HEK293 (cell line): Measurements from ENCODE around the gene CBLIF.
A peak's percentile ranks its signal among the peaks of the same experiment; 100 is the strongest.

Experiments
- CTCF ChIA-PET: fragments of 350-600 bp; formaldehyde crosslinking; extraction: SDS; loops from one replicate; lab custom pipeline; 2021; ENCODE audit warnings: antibody characterized with exemption; lab: Yijun Ruan, JAX
- POLR2A ChIA-PET: fragments of 300-600 bp; formaldehyde crosslinking; extraction: SDS; loops from one replicate; lab custom pipeline; 2020; ENCODE audit warnings: antibody characterized with exemption, inconsistent platforms; lab: Yijun Ruan, JAX
- H3K27ac ChIP-seq: fragments of 200-500 bp; sonication (Bioruptor generic); 2 replicates; pipeline ENCODE4 v1.5.1; 2014; ENCODE audit warnings: low read depth, low read length, control low read depth, inconsistent platforms; ENCODE audit errors: extremely low read depth
- H3K36me3 ChIP-seq, 2 experiments: fragments of 200-500 bp in 1 of 2; sonication (Bioruptor generic) in 1 of 2; 1 replicate in 1 of 2; 2 replicates in 1 of 2; pipeline ENCODE4 v1.5.1; 2014 to 2017; ENCODE audit warnings: inconsistent platforms in 2 of 2, low read length in 2 of 2; ENCODE audit not compliant: control insufficient read depth in 2 of 2, insufficient read depth in 1 of 2
- H3K4me1 ChIP-seq: fragments of 200-500 bp; sonication (Bioruptor generic); 2 replicates; pipeline ENCODE4 v1.5.1; 2014; ENCODE audit warnings: mild to moderate bottlenecking, low read length, inconsistent platforms; ENCODE audit not compliant: control insufficient read depth, insufficient read depth
- H3K4me3 ChIP-seq: 2 replicates; pipeline ENCODE4 v1.5.1; 2011; ENCODE audit warnings: low read depth, mild to moderate bottlenecking, control low read depth, low read length, moderate library complexity
- H3K9me3 ChIP-seq: fragments of 200-500 bp; sonication (Bioruptor generic); 2 replicates; pipeline ENCODE4 v1.5.1; 2014; ENCODE audit warnings: low read depth, low read length, inconsistent platforms; ENCODE audit not compliant: control insufficient read depth, insufficient read depth
- EGR2 ChIP-seq: fragments of 450-650 bp; formaldehyde crosslinking; IDR thresholded peaks from 2 replicates; pipeline ENCODE4 v1.5.1; 2016; ENCODE audit warnings: low read depth, missing biosample characterization, missing genetic modification characterization
- MEIS1 ChIP-seq: sonication (generic); formaldehyde crosslinking; IDR thresholded peaks from 2 replicates; pipeline ENCODE4 v1.8.1; 2022; ENCODE audit warnings: missing genetic modification reagents, mild to moderate bottlenecking, borderline replicate concordance
- PBX3 ChIP-seq: sonication (generic); formaldehyde crosslinking; IDR thresholded peaks from 2 replicates; pipeline ENCODE4 v1.8.1; 2022; ENCODE audit warnings: mild to moderate bottlenecking, moderate library complexity, missing genetic modification reagents
- SP2 ChIP-seq: fragments of 450-650 bp; formaldehyde crosslinking; IDR thresholded peaks from 2 replicates; pipeline ENCODE4 v1.5.1; 2016; ENCODE audit warnings: missing biosample characterization, missing genetic modification characterization
- ZBTB1 ChIP-seq: fragments of 450-650 bp; formaldehyde crosslinking; IDR thresholded peaks from 2 replicates; pipeline ENCODE4 v1.5.1; 2016; ENCODE audit warnings: missing biosample characterization, missing genetic modification characterization
- ZFHX2 ChIP-seq: fragments of 450-650 bp; formaldehyde crosslinking; conservative IDR thresholded peaks from 2 replicates; pipeline ENCODE4 v1.5.1; 2016; ENCODE audit warnings: missing biosample characterization, missing genetic modification characterization
- ZNF10 ChIP-seq: fragments of 450-650 bp; formaldehyde crosslinking; IDR thresholded peaks from 2 replicates; pipeline ENCODE4 v1.5.1; 2017; ENCODE audit warnings: missing biosample characterization, missing genetic modification characterization
- ZNF426 ChIP-seq: fragments of 450-650 bp; formaldehyde crosslinking; IDR thresholded peaks from 2 replicates; pipeline ENCODE4 v1.5.1; 2017; ENCODE audit warnings: missing biosample characterization, missing genetic modification characterization, mild to moderate bottlenecking, inconsistent platforms, moderate library complexity
- ZNF792 ChIP-seq: fragments of 450-650 bp; formaldehyde crosslinking; IDR thresholded peaks from 2 replicates; pipeline ENCODE4 v1.5.1; 2016; ENCODE audit warnings: missing biosample characterization, missing genetic modification characterization
- ZXDB ChIP-seq: fragments of 450-650 bp; formaldehyde crosslinking; IDR thresholded peaks from 2 replicates; pipeline ENCODE4 v1.5.1; 2016; ENCODE audit warnings: missing biosample characterization, missing genetic modification characterization
- TF ChIP-seq, protein P1 (sequence below): fragments of 450-650 bp; formaldehyde crosslinking; conservative IDR thresholded peaks from 2 replicates; pipeline ENCODE4 v1.5.1; 2016; ENCODE audit warnings: low read depth, missing biosample characterization, missing genetic modification characterization
- TF ChIP-seq, protein P2 (sequence below): fragments of 450-650 bp; formaldehyde crosslinking; conservative IDR thresholded peaks from 2 replicates; pipeline ENCODE4 v1.5.1; 2016; ENCODE audit warnings: low read depth, missing biosample characterization, missing genetic modification characterization
- TF ChIP-seq, protein P3 (sequence below): fragments of 450-650 bp; formaldehyde crosslinking; IDR thresholded peaks from 2 replicates; pipeline ENCODE4 v1.5.1; 2016; ENCODE audit warnings: missing biosample characterization, missing genetic modification characterization

Gene CBLIF

DNA sequence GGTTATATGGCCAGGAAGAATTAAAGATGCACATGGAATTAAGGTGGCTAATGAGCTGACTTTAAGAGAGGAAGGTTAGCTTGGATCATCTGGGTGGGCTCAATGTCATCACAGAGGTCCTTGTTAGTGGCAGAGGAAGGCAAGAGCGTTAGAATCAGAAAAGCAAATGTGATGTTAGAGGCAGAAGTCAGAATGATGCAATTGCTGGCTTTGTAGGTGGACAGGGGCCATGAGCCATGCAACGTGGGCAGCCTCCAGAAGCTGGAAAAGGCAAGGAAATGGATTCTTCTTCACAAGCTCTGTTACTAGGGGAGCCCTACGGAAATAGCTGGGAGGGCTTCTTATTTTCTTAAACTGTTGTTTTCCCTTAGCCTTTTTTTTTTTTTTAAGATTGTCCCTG lies 2.3 kb upstream of the CBLIF start:
- Histone ChIP-seq H3K36me3 (no peaks in the 10 kb centered on the region), H3K4me1 (no peaks in the 10 kb centered on the region), H3K9me3 (no peaks in the 10 kb centered on the region), H3K27ac (no peak overlapping the region), H3K4me3 (no peak overlapping the region)
- POLR2A ChIA-PET = no interaction called here
- CTCF ChIA-PET = no interaction called here
- TF ChIP-seq ZNF792 (tag by site-specific recombination) (no peak), ZXDB (no peak), EGR2 (0 out of 2 replicates have a peak, but pooled peaks have one; percentile 11), ZFHX2 (tag by site-specific recombination) (0 out of 2 replicates have a peak, but pooled peaks have one; percentile 33), MEIS1 (CRISPR knock-in tag) (no peak), ZBTB1 (tag by site-specific recombination) (no peak), SP2 (tag by site-specific recombination) (no peak)
- TF ChIP-seq, protein P1, sequence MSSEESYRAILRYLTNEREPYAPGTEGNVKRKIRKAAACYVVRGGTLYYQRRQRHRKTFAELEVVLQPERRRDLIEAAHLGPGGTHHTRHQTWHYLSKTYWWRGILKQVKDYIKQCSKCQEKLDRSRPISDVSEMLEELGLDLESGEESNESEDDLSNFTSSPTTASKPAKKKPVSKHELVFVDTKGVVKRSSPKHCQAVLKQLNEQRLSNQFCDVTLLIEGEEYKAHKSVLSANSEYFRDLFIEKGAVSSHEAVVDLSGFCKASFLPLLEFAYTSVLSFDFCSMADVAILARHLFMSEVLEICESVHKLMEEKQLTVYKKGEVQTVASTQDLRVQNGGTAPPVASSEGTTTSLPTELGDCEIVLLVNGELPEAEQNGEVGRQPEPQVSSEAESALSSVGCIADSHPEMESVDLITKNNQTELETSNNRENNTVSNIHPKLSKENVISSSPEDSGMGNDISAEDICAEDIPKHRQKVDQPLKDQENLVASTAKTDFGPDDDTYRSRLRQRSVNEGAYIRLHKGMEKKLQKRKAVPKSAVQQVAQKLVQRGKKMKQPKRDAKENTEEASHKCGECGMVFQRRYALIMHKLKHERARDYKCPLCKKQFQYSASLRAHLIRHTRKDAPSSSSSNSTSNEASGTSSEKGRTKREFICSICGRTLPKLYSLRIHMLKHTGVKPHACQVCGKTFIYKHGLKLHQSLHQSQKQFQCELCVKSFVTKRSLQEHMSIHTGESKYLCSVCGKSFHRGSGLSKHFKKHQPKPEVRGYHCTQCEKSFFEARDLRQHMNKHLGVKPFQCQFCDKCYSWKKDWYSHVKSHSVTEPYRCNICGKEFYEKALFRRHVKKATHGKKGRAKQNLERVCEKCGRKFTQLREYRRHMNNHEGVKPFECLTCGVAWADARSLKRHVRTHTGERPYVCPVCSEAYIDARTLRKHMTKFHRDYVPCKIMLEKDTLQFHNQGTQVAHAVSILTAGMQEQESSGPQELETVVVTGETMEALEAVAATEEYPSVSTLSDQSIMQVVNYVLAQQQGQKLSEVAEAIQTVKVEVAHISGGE (tag by site-specific recombination) = no peak
- TF ChIP-seq, protein P2, sequence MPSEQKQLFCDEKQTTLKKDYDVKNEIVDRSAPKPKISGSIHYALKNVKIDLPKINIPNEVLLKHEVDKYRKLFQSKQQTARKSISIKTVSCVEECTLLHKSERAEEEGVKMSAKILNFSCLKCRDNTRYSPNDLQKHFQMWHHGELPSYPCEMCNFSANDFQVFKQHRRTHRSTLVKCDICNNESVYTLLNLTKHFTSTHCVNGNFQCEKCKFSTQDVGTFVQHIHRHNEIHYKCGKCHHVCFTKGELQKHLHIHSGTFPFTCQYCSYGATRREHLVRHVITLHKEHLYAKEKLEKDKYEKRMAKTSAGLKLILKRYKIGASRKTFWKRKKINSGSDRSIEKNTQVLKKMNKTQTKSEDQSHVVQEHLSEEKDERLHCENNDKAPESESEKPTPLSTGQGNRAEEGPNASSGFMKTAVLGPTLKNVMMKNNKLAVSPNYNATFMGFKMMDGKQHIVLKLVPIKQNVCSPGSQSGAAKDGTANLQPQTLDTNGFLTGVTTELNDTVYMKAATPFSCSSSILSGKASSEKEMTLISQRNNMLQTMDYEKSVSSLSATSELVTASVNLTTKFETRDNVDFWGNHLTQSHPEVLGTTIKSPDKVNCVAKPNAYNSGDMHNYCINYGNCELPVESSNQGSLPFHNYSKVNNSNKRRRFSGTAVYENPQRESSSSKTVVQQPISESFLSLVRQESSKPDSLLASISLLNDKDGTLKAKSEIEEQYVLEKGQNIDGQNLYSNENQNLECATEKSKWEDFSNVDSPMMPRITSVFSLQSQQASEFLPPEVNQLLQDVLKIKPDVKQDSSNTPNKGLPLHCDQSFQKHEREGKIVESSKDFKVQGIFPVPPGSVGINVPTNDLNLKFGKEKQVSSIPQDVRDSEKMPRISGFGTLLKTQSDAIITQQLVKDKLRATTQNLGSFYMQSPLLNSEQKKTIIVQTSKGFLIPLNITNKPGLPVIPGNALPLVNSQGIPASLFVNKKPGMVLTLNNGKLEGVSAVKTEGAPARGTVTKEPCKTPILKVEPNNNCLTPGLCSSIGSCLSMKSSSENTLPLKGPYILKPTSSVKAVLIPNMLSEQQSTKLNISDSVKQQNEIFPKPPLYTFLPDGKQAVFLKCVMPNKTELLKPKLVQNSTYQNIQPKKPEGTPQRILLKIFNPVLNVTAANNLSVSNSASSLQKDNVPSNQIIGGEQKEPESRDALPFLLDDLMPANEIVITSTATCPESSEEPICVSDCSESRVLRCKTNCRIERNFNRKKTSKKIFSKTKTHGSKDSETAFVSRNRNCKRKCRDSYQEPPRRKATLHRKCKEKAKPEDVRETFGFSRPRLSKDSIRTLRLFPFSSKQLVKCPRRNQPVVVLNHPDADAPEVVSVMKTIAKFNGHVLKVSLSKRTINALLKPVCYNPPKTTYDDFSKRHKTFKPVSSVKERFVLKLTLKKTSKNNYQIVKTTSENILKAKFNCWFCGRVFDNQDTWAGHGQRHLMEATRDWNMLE (tag by site-specific recombination) = no peak
- TF ChIP-seq, protein P3, sequence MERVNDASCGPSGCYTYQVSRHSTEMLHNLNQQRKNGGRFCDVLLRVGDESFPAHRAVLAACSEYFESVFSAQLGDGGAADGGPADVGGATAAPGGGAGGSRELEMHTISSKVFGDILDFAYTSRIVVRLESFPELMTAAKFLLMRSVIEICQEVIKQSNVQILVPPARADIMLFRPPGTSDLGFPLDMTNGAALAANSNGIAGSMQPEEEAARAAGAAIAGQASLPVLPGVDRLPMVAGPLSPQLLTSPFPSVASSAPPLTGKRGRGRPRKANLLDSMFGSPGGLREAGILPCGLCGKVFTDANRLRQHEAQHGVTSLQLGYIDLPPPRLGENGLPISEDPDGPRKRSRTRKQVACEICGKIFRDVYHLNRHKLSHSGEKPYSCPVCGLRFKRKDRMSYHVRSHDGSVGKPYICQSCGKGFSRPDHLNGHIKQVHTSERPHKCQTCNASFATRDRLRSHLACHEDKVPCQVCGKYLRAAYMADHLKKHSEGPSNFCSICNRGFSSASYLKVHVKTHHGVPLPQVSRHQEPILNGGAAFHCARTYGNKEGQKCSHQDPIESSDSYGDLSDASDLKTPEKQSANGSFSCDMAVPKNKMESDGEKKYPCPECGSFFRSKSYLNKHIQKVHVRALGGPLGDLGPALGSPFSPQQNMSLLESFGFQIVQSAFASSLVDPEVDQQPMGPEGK (tag by site-specific recombination) = no peak

GRCh38 chr11:59846556-59846955 lies 1.3 kb upstream of the CBLIF start:
- ChIA-PET POLR2A (interaction anchor here (0.6 kb wide), 1 partner anchor 91 kb away, joined by 9 read pairs; no protein-coding TSS in a partner anchor), CTCF (interaction anchor here (0.6 kb wide), 1 partner anchor 9 kb away, joined by 3 read pairs; no protein-coding TSS in a partner anchor)
- no peak overlapping the region for H3K27ac ChIP-seq
- H3K4me1 ChIP-seq = no peaks in the 10 kb centered on the region
- no peak overlapping the region for H3K4me3 ChIP-seq
- no peaks in the 10 kb centered on the region for H3K9me3 ChIP-seq
- no peaks in the 10 kb centered on the region for H3K36me3 ChIP-seq
- TF ChIP-seq ZNF426 (tag by site-specific recombination) = no peak
- TF ChIP-seq PBX3 (CRISPR knock-in tag) = no peak
- TF ChIP-seq ZNF10 (tag by site-specific recombination) = no peak
- TF ChIP-seq, all 188 proteins: peak for 0
